ENCODE measurements around the gene SIPA1. TPM values are rescaled to one million over a fixed set of nuclear protein-coding genes. Genes with fewer than 3 reads are reported as not detected.
A peak's percentile ranks its signal among the peaks of the same experiment; 100 is the strongest.
"Not testable (repeated sequence)": the region's sequence is repeated elsewhere in the genome, so short reads cannot be mapped to it uniquely, and the experiment has no call there.

SIPA1 gene
- total RNA-seq, 2 donors from 2014 or later = 47.9 to 69.8 TPM

GRCh38 chr11:65655570-65656332 lies 17.9 kb downstream of the SIPA1 start:
- Histone ChIP-seq H3K4me1 (ENCODE audit: control insufficient read depth in 1 of 2, low read depth in 2 of 2) (peaks cover 22 to 39% of the 10 kb centered on the region in 2 donors), H3K27me3 (replicated peaks; ENCODE audit: insufficient read depth) (no peaks in the 10 kb centered on the region), H3K4me3 (no peak overlapping the region), H3K27ac (no peak overlapping the region), H3K9me3 (no peaks in the 10 kb centered on the region), H3K36me3 (peaks cover 63% of the 10 kb centered on the region)
- TF ChIP-seq CTCF (IDR thresholded peaks at IDR 0.05) = no peak
- no peak for DNase-seq (ENCODE audit: low spot score)
- no peak for ATAC-seq (ENCODE audit: insufficient number of reproducible peaks, low FRiP score, low read depth)

- H3K36me3 ChIP-seq = peaks cover 70% of the 10 kb centered on the region
- H3K4me3 ChIP-seq = no peak overlapping the region
- no peak overlapping the region for H3K27ac ChIP-seq
- peaks cover 21 to 43% of the 10 kb centered on the region in 2 donors for H3K4me1 ChIP-seq (ENCODE audit: control insufficient read depth in 1 of 2, low read depth in 2 of 2)
- no peak for DNase-seq (ENCODE audit: low spot score)
- no peaks in the 10 kb centered on the region for H3K27me3 ChIP-seq (replicated peaks; ENCODE audit: insufficient read depth)
- no peak for ATAC-seq (ENCODE audit: insufficient number of reproducible peaks, low FRiP score, low read depth)
- no peak for TF ChIP-seq CTCF (IDR thresholded peaks at IDR 0.05)
- no peaks in the 10 kb centered on the region for H3K9me3 ChIP-seq
Measured at GRCh38 chr11:65657426-65657825, 19.5 kb downstream of the SIPA1 start.

- Histone ChIP-seq H3K4me3 (no peak overlapping the region), H3K27ac (no peak overlapping the region), H3K27me3 (replicated peaks; ENCODE audit: insufficient read depth) (no peaks in the 10 kb centered on the region), H3K4me1 (ENCODE audit: control insufficient read depth in 1 of 2, low read depth in 2 of 2) (peaks cover 17 to 38% of the 10 kb centered on the region in 2 donors), H3K36me3 (peaks cover 70% of the 10 kb centered on the region), H3K9me3 (no peaks in the 10 kb centered on the region)
- ATAC-seq (ENCODE audit: insufficient number of reproducible peaks, low FRiP score, low read depth) (no peak), DNase-seq (ENCODE audit: low spot score) (no peak)
- no peak for TF ChIP-seq CTCF (IDR thresholded peaks at IDR 0.05)
Measured at GRCh38 chr11:65658174-65659021, 20.5 kb downstream of the SIPA1 start.

GRCh38 chr11:65660038-65660437 lies 22.1 kb downstream of the SIPA1 start:
- H3K27ac ChIP-seq = peak overlapping the region in 1 of 2 donors; percentile 15
- no peak for DNase-seq (ENCODE audit: low spot score)
- H3K36me3 ChIP-seq = peaks cover 63% of the 10 kb centered on the region

GRCh38 chr11:65660908-65661307 lies 23.0 kb downstream of the SIPA1 start:
- not testable (repeated sequence) for ATAC-seq (ENCODE audit: insufficient number of reproducible peaks, low FRiP score, low read depth); H3K9me3 ChIP-seq; DNase-seq (ENCODE audit: low spot score); H3K27me3 ChIP-seq (replicated peaks; ENCODE audit: insufficient read depth)
- Histone ChIP-seq H3K36me3 (peaks cover 54% of the 10 kb centered on the region), H3K4me3 (peak overlapping the region; percentile 93), H3K4me1 (ENCODE audit: control insufficient read depth in 1 of 2, low read depth in 2 of 2) (peaks cover 14 to 25% of the 10 kb centered on the region in 2 donors), H3K27ac (peak overlapping the region in 1 of 2 donors; percentile 99)

More at GRCh38 chr11:65660038-65660437, 22.1 kb downstream of the SIPA1 start:
- no peak overlapping the region for H3K4me3 ChIP-seq
- H3K27me3 ChIP-seq (replicated peaks; ENCODE audit: insufficient read depth) = no peaks in the 10 kb centered on the region
- TF ChIP-seq CTCF (IDR thresholded peaks at IDR 0.05) = no peak
- H3K9me3 ChIP-seq = no peaks in the 10 kb centered on the region
- no peak for ATAC-seq (ENCODE audit: insufficient number of reproducible peaks, low FRiP score, low read depth)
- peaks cover 14 to 25% of the 10 kb centered on the region in 2 donors for H3K4me1 ChIP-seq (ENCODE audit: control insufficient read depth in 1 of 2, low read depth in 2 of 2)
